OCI-LY7 (cell line): Measurements from ENCODE around the gene MAGEB16.

Source experiments
- EZH2phosphoT487 ChIP-seq: fragments of 200-600 bp; sonication (generic); IDR thresholded peaks from 2 replicates; pipeline ENCODE4 v1.6.1; 2018; ENCODE audit warnings: low read depth, borderline replicate concordance, mild to moderate bottlenecking, mixed run types, antibody characterized with exemption, low read length, moderate library complexity, mixed read lengths
- TF ChIP-seq, protein P1 (sequence below): fragments of 200-600 bp; sonication (generic); conservative IDR thresholded peaks from 2 replicates; pipeline ENCODE4 v1.5.1; 2014; ENCODE audit warnings: mild to moderate bottlenecking, antibody characterized with exemption, low read length, moderate library complexity, mixed read lengths

DNA sequence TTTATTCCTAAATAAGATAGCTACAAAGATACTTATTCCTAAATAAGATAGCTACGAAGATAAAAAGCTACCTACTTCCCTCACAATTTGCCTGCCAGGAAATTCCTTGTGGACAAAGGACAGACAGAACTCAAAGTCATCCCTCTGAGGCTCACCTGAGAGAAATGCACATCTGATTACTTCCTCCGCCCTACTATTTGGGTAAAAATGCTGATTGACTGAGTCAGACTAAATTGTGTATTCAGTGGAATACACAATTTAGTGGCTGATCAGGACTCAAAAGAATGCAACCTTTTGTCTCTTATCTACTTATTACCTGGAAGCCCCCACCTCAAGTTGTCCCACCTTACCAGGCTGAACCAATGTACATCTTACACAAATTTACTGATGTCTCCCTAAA lies 10.3 kb upstream of the MAGEB16 start:
- TF ChIP-seq, protein P1, sequence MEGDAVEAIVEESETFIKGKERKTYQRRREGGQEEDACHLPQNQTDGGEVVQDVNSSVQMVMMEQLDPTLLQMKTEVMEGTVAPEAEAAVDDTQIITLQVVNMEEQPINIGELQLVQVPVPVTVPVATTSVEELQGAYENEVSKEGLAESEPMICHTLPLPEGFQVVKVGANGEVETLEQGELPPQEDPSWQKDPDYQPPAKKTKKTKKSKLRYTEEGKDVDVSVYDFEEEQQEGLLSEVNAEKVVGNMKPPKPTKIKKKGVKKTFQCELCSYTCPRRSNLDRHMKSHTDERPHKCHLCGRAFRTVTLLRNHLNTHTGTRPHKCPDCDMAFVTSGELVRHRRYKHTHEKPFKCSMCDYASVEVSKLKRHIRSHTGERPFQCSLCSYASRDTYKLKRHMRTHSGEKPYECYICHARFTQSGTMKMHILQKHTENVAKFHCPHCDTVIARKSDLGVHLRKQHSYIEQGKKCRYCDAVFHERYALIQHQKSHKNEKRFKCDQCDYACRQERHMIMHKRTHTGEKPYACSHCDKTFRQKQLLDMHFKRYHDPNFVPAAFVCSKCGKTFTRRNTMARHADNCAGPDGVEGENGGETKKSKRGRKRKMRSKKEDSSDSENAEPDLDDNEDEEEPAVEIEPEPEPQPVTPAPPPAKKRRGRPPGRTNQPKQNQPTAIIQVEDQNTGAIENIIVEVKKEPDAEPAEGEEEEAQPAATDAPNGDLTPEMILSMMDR = no peak
- no peak for TF ChIP-seq EZH2phosphoT487
